ENCODE measurements around the gene MAPT.
A peak's percentile ranks its signal among the peaks of the same experiment; 100 is the strongest.

Gene MAPT

DNA sequence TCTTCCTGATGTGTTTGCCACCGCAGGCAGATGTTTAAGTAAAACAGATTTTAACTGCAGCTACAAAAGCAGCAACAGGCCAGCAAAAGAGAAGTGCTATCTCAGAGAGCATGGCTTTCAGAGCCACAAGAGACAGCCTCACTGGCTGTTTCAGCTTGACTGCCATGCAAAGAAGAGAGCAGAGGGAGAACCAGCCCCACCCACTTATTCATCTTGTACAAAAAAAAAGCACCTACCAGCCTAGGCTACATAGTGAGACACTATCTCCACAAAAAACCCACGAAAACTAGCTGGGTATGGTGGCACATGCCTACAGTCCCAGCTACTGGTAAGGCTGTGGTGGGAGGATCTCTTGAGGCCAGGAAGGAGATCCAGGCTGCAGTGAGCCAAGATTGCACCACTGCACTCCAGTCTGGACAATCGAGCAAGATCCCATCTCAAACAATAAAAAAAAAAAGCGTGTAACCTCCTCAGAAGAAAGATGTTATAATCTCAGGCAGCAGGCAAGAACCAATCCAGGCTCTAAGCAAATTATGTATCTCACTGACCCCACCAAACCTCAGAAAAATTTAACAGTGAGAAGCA is 134.7 kb downstream of the MAPT start:
- DNase-seq (ENCODE audit: low read depth) = no peak

DNA sequence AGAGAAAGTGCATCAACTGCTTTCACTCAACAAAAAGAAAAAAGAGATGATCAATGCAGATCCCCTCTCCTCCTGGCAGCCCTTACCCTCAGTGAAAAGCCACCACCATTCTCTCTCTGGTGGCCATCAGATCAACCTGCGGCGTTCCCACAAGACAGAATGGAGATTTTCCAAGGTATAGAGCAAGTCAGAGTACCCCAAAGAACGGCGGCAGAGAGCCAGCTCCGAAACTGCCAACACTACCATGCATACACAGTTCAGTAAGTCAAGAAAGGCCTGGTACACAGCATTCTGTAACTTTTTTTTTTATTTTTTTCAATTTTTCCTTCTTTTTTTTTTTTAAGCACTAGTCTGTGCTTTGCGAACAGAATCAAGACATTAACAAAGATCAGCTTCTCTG is 135.3 kb downstream of the MAPT start:
- DNase-seq (ENCODE audit: low read depth) = no peak

DNA sequence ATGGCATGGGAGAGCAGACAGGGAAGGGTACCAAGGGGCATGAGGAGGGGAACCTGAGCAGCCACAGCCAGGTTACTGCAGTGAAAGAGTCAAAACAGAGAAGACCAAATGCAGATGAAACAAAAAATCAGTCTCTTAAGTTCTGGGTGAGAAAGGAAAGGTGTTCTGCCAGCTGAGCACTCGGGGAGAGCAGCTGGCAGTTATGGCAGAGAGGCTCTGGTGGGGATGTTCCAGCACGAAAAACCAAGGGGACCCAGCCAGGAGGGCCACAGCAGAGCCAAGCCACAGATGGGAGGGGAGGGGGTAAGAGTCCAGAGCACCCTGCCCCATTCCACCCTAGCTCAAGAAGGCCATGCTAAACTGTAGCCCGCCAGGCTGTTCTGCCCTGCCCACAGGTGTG is 136.4 kb downstream of the MAPT start:
- no peak for DNase-seq (ENCODE audit: low read depth)

DNA sequence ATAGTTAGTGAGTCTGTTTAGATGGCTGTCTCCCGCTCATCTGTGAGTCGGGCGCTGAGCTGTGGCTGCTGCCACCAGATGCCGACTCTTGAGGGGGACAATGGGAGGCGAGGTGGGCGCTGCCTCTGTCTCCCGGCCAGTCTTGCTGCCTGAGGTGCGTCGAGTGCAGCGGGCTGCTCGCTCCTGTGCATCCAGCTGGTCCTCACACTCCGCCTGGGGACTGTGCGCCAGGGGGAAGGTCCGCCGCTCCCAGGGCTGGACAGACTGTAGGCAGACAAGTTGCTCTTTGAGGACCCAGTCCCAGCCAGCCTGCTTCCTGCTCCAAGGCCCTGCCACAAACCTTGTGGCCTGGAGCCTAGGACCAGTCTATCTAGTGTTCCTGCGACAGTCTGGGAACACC is 137.1 kb downstream of the MAPT start:
- no peak for DNase-seq (ENCODE audit: low read depth)

DNA sequence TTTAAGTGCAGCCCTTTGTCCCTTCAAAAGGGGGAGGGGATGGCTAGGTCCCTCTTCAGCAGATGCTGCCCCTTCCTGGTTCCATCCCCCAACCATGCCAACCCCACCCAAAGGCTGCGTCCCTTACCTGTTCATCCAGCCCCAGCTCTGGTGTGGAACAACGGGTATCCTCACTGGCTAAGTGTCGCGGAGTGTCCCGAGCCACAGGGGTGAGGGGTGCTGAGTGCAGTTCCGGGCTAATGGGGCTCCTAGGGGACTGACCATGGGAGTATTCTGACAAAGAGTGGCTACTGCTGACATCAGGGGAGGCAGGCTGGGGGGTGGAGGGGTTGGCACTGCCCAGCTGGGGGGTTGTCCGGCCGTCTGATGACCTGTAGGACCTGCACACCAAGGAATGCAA is 137.6 kb downstream of the MAPT start:
- no peak for DNase-seq (ENCODE audit: low read depth)

DNA sequence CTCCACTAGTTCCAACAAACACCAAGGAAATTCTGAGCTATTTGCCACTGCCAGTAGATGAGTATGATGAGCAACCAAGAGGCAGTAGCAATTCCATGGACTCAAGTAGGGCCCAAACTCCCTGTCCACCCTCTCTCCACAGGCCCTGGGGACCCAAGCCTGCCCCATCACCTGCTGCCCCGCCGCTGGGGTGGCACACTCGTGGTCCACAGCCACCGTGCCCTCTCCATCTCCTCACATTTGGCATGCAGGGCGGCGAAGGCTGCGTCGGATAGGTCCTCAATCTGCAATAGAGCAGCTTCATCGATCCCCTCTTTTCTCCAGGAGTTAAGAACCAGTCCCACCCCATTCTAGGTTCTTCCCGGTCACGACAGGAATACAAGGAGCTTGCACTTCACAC is 138.6 kb downstream of the MAPT start:
- DNase-seq (ENCODE audit: low read depth) = no peak

DNA sequence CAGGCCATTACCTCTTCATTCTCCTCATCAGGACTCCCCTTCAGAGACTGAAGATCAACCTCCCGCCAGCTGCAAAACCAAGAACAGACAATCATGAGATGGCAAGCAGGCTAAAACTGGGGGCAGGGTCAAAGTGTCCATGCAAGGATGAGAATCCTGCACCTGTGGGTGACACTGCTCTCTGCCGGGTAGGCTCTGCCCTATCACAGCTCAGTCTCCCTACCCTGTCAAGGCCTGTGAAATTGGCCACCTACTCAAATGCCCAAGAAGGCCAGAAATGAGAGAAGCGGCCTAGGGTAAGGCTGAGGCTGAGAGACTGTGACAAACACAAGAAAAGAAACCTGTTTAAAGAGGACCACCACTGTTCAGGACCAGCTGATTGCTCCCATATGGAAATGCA is 139.0 kb downstream of the MAPT start:
- no peak for DNase-seq (ENCODE audit: low read depth)

DNA sequence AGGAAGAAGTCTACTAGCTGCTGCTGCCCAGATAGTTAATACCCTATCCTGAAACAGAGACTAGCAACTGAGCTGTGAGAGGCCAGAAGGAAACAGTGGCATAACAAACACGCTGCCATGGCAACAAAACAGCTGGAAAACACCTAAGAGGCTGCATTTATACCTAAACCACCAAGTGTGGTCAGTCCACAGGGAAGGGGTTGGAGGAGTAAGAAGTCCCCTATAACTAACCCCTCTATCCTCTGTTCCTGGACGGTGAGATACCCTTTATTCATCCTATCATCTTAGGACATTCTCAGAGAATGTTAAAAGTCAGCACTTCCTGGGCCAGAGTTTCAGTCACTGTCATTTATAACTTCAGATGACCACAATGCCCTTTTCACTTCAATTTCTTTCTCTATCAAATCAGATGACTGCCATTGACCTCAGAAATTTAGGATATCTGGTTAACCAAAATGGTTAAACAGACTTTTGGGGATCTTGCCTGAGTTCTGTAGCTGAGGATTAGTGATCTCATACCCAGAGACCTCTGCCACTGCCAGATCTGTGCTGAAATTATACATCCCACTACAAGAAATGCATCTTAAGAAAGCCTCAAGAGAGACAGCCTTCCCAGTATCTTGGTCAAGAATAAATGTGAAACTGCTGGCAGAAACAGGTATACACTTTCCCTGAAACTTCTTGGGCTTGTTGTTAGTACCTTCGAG is 140.9 kb downstream of the MAPT start:
- DNase-seq (ENCODE audit: low read depth) = no peak

DNA sequence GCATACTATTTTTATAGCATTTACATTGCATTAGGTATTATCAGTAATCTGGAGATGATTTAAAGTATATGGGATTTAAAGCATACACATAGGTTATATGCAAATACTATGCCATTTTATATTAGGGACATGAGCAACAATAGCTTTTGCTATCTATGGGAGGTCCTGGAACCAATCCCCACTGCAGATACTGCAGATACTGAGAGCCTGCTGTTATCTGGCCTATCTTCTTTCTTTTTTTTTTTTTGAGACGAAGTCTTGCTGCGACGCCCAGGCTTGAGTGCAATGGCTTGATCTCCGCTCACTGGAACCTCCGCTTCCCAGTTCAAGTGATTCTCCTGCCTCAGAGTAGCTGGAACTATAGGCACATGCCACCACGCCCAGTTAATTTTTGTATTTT is 142.1 kb downstream of the MAPT start:
- DNase-seq (ENCODE audit: low read depth) = no peak

DNA sequence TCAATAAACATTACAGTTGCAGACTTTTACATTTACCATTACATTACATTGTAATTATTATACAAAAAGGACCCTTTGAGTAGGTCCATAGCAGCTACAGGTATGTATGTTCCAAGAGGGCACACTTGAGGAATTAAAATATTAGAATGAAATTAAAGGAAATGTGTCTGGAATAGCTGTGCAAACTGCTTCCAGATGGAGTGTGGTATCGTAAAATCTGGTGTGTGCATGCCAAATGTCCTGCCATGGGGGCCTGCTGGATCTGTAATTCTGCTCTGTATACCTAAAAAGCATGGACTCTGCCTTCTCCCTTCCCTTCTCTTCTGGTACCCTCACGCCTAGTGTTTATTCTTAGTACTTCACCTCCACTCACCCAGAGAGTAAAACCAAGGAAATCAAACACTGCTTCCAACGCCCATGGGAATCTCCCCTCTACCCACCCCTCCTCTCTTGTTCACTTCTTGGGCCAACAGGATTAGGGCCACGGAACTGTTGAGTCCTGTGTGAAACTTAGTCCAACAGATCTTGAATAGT is 143.4 kb downstream of the MAPT start:
- DNase-seq (ENCODE audit: low read depth) = no peak

DNA sequence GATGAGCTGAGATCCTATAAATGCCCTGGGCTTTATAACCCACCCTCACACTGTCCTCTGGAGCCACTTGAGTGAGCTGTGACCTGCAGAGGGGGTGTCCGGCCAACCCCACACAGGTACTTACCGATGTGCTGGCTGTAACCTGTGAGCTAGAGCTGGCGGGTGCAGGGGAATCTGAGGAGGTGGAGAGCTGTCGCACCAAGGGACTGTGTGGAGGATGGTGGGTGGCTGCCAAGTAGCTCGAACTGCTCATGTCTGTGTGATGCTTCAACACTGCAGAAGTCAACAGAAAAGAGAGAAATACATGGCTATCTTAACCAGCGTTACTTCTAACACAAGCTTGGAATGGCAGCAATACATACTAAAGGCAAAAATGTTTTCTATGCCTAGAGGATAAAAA is 144.1 kb downstream of the MAPT start:
- DNase-seq (ENCODE audit: low read depth) = no peak

DNA sequence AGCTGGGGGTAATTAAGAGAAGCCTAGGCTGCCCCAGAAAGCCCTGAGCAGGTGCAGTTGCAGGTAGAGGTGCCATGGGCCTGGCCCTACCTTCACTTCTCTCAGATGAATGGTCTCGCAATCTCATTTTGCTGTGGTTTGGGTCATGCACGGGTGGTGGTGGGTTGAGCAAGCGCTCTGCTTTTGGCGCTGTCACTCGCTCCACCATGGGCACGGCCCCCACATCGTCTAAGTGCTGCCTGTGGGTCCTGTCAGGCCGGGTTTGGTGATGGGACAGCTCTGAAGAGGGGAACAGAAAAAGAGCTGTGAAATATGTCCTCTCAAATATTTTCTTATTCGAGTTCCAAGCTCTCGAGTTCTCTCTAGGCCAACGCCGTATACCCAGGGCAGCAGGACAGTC is 144.6 kb downstream of the MAPT start:
- DNase-seq (ENCODE audit: low read depth) = no peak

DNA sequence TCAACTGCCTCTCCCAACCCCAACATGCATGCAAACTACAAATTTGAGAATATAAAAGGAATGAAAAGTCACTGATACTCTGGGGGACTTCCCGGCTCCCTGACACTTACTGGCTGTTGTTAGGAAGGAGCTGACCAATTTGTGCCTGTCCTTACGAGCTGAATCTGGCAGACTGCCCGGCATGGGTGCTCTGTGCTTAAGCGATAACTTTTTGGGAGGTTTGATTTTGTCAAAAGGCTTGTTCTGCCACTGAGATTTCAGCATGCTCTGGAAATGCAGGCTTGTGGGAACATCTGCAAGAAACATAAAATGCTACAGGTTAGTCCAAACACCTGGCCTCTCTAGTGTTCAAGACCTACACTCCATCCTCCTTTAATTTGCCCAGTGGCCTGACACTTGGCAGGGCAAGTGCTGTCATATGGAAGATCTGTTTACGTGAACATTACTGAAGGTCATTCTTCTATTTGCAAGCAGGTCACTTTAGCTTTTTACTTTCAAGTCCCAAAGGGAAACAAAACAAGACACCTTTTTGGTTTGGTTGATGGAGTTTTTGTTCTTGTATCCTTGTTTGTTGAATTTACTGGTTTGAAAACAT is 145.3 kb downstream of the MAPT start:
- DNase-seq (ENCODE audit: low read depth) = no peak

DNA sequence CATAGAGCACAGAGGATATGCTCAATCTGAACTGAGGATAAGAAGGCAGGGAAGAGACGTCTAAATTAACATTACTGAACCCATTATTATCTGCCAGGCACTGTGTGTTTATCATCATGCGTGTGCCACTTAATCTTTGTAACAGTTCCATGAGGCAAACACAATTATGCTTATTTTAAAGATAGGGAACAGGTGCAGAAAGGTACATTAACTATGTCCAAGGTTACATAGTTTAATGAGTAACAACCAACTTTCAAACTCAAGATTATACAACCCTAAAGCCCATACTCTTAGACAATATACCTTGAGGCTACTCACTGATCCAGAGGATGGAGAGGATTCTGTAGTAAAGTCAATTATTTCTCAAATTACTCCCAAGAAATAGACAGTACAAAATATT is 147.9 kb downstream of the MAPT start:
- DNase-seq (ENCODE audit: low read depth) = no peak

DNA sequence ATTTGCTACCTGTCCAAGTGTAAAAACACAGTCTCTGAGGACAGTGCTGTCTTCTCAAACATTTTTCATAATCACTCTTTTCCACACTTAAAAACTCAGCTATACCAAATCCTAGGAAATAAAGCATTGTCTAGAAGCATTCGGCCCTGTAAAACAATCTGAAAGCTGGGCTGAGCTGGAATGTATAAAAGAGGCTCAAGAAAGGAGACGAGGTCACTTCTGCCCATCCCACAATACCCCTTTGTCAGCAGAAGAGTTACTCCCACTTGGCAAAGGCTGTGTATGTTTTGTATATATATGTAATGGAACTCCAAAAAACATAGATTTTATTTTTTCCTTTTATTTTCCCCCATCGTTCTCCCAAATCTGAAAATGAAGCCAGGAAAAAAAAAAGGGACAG is 148.6 kb downstream of the MAPT start:
- no peak for DNase-seq (ENCODE audit: low read depth)

DNA sequence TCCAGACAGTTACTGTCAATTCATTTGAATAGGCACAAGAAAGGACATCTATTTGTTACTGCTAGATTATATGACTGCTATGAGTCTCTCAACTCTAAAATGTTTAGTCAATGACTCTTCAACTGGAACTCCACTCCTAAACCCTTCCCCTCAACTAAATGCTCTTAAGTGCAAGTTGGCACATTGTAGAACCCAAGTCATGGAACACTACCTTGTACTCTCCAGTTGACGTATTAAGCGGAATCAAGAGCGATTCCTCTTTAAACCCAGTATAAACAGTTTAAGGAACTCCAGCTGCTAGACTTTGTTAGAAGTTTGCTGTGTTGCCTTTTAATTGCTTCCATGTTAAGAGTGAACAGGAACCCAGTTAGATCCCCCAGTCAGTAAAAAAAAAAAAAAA is 149.3 kb downstream of the MAPT start:
- no peak for DNase-seq (ENCODE audit: low read depth)

DNA sequence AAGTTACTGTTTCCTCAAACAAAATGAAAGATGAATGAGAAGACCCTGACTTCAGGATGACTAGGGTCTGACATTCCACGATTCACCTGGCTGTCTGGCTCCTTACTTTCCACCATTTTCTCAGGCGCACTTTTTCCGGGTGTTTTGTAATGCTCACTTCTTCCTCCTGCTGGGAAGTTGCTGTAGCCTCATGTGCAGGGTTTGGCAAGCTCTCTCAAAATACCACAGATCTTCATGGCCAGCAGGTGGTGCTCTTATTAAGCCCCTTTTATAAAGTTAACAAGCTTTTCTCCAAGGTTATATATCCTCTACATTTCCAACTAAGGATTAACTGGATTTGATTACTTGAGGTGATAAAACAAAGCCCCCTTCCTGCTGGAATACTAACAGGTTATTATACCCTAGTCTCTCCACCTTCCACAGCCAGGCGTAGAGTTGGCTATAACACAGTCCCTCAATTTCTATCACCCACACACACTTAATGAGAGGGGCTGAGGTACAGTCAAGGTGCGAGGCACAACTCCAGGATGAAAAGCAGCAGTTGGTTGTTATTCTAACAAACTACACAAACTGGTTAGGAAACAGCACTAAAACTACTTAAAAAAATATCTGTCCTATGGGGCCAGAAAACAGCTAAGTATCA is 150.1 kb downstream of the MAPT start:
- peak; percentile 60 for DNase-seq (ENCODE audit: low read depth)

DNA sequence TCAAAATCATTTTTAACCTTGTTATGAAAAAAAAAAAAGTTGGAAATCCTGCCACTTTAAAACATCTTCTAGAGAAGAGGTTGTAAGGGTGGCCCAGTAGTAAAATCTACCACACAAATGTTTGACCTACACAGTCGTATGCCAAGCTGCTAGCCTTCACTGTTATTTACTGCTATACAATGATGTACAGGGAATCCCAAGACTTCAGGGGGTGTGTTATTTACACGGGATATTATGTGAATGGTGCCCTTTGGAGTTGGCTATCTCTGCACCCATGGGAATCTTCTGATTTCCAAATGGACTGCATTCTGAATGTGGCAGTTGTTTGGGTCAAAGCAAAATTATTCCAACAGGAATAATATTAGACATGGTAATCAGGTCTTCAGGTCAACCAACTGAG is 150.6 kb downstream of the MAPT start:
- no peak for DNase-seq (ENCODE audit: low read depth)

DNA sequence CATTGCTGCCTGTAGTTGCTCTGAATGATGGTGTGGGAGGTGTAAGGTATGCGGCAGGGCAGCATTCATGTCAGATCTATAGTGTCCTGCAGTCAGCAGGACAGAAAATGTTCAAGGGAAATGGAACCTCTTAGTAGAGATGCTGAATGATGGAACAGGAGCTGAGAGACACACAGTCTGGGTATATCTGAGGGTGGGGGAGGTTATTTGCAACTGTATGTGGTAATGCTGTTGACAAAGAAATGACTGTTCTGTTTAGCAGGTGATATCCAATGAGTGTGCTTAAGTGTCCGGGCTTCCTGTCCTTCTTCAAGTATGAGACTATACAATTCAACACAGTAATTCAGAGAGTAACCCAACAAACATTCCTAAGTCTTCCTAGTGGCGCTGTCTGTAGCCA is 151.3 kb downstream of the MAPT start:
- no peak for DNase-seq (ENCODE audit: low read depth)

DNA sequence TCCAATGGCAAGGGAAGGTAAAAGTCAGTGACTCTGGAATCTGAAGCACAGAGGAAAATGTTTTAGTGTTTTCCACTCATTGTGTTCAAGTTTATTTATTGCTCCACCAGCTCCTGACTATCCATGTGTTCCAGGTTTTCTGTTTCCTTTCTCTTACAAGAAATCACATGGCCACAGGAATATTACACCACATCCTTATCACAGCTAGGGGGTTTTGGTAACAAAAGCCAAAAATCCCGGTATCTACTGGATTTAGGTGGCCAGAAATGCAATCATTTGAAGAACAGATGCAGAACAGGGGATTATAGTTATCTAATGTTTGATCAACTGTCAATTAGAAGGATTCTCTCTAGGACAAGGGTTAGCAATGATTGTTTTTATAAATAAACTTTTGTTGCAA is 152.6 kb downstream of the MAPT start:
- no peak for DNase-seq (ENCODE audit: low read depth)

DNA sequence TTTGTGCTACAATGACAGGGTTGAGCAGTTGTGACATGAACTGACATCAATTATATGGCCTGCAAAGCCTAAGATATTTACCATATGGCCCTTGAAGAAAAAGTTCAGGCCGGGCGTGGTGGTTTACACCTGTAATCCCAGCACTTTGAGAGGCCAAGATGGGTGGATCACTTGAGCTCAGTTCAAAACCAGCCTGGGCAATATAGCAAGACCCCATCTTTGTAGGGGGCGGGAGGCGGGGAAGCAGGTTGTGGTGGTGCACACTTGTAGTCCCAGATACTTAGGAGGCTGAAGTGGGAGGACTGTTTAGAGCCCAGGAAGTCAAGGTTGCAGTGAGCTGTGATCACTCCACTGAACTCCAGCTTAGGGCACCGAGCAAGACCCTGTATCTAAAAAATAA is 153.0 kb downstream of the MAPT start:
- no peak for DNase-seq (ENCODE audit: low read depth)

DNA sequence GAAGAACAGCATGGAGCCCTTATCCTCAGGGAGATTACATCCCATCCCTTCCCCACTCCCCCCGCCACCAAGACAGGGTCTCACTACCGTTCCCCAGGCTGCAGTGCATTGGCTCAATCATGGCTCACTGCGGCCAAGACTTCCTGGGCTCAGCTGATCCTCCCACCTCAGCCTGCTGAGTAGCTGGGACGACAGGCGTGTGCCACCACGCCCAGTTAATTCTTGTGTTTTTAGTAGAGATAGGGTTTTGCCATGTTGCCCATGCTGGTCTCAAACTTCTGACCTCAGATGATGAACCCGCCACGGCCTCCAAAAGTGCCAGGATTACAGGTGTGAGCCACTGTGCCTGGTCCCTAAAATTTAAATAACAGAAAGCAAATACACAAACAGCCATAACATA is 153.5 kb downstream of the MAPT start:
- DNase-seq (ENCODE audit: low read depth) = no peak

DNA sequence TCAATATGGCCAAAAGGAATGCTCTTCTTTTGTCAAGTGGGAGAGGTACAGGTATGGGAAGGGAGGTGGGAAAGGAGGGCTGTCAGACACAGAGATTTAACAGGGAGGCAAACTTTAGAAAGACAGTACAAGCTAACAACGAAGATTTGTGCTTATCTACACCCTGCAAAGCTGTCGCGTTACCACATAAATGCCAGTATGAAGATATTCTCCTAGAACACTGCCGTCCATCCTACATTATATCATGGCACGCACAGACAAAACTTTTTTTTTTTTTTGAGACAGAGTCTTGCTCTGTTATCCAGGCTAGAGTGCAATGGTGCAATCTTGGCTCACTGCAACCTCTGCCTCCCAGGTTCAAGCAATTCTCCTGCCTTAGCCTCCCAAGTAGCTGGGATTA is 155.3 kb downstream of the MAPT start:
- DNase-seq (ENCODE audit: low read depth) = no peak

Measured in GM04503 (cell line).